Activated CD4-positive, alpha-beta memory T cell treated with anti-CD3 and anti-CD28 coated beads, Interleukin-2, amount 10 ng/mL, durations not matched to agents 7 days and 5 days (primary cell): ENCODE data around the gene OR52E1. TPM values are rescaled to one million over a fixed set of nuclear protein-coding genes. Genes with fewer than 3 reads are reported as not detected.
"Not testable (repeated sequence)": the region's sequence is repeated elsewhere in the genome, so short reads cannot be mapped to it uniquely, and the experiment has no call there.

Source experiments
- CTCF ChIA-PET: fragments of 350-600 bp; sonication (Branson Sonifier 250); formaldehyde crosslinking; loops from one replicate; lab custom pipeline; 2021; ENCODE audit warnings: antibody characterized with exemption, inconsistent platforms; lab: Charles Lee
- POLR2A ChIA-PET: fragments of 350-600 bp; sonication (Branson Sonifier 250); formaldehyde crosslinking; loops from one replicate; lab custom pipeline; 2021; ENCODE audit warnings: antibody characterized with exemption; lab: Charles Lee
- DNase-seq: peaks from one replicate; pipeline ENCODE4 v3.0.0-alpha.2; 2020
- H3K27ac Mint-ChIP-seq: one replicate; pipeline ENCODE4 v1.8.0; 2021; ENCODE audit warnings: mild to moderate bottlenecking, mixed read lengths
- H3K27me3 Mint-ChIP-seq: one replicate; pipeline ENCODE4 v1.8.0; 2021; ENCODE audit warnings: mixed read lengths
- H3K36me3 Mint-ChIP-seq: one replicate; pipeline ENCODE4 v1.8.0; 2021; ENCODE audit warnings: low read depth, mixed read lengths
- H3K4me1 Mint-ChIP-seq: one replicate; pipeline ENCODE4 v1.8.0; 2021; ENCODE audit warnings: mixed read lengths
- H3K4me3 Mint-ChIP-seq: one replicate; pipeline ENCODE4 v1.8.0; 2021; ENCODE audit warnings: mild to moderate bottlenecking, mixed read lengths
- H3K9me3 Mint-ChIP-seq: one replicate; pipeline ENCODE4 v1.8.0; 2021; ENCODE audit warnings: mixed read lengths
- total RNA-seq, 2 experiments: library from RNA; stranded (reverse); gene quantifications; one replicate each; pipeline ENCODE4 v1.2.3, GENCODE V29; 2021

The OR52E1 gene
- total RNA-seq, result not detected

DNA sequence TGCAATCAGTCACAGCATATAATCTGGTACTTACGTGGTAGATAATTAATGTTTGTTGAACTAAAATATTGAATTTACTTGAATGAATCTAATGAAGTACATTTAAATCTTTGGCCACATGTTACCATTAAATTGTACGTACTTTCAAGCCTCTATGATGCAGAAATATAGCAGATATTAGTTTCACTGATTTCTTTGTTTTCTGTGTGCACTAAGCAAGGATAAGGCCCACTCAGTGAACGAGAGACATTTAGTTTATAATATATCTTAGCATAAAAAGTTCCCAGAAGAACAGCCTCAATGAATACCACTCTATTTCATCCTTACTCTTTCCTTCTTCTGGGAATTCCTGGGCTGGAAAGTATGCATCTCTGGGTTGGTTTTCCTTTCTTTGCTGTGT lies at the start of gene OR52E1:
OR52E1 (plus strand) TSS at position 301 of the 400 bp plus-strand sequence.
- no peaks in the 10 kb centered on the region for H3K36me3 Mint-ChIP-seq
- H3K4me3 Mint-ChIP-seq, result no peak within 1 kb of the TSS
- no peak within 1 kb of the TSS for H3K27ac Mint-ChIP-seq
- ChIA-PET CTCF (no interaction called here), POLR2A (no interaction called here)
- no peaks in the 10 kb centered on the region for H3K9me3 Mint-ChIP-seq
- no peaks in the 10 kb centered on the region for H3K27me3 Mint-ChIP-seq
- H3K4me1 Mint-ChIP-seq, result no peaks in the 10 kb centered on the region
- DNase-seq, result no peak

DNA sequence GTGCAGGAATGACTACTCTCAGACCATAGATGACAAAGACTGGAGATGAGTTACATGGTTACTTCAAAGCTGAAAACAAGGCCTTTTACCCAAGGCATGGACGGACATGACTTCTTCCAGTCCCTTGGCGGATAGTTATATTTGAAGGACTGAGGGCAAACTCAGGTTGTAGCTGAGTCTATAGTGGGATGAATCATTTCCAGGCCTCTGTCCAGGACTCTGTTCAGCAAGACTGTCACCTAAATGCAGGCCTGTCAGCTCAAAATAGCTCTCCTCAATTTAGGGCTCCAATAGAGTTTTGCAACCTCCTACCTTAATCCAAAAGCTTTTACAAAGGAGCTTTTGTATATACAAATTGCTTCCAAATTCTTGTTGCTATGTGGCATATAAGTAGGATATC lies 47.4 kb upstream of the OR52E1 start:
- Mint-ChIP-seq H3K36me3 (no peaks in the 10 kb centered on the region), H3K4me1 (no peaks in the 10 kb centered on the region), H3K9me3 (peaks cover 8% of the 10 kb centered on the region), H3K27me3 (no peaks in the 10 kb centered on the region), H3K4me3 (no peak overlapping the region), H3K27ac (no peak overlapping the region)
- DNase-seq, result no peak
- POLR2A ChIA-PET, result no interaction called here
- CTCF ChIA-PET, result no interaction called here

DNA sequence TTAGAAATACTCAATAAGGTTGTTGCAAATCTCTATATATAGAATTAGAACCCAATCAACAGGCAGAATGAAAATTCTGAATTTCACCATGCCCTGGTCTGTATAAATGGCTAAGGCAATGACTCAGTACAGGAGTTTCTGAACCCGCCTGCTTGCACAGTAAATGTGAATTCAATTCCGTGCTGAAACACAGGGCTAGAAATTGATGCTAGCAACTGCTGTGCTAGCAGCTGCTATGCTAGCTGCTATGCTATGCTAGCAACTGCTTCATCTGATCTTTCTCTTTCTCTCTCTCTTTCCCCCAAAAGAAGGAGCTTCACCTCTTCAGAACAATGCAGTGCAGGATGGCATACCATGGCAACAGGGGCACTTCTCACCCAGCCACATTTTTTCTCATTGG lies 32.7 kb upstream of the OR52E1 start:
- no peaks in the 10 kb centered on the region for H3K4me1 Mint-ChIP-seq
- CTCF ChIA-PET, result no interaction called here
- H3K36me3 Mint-ChIP-seq, result no peaks in the 10 kb centered on the region
- no peak overlapping the region for H3K4me3 Mint-ChIP-seq
- POLR2A ChIA-PET, result no interaction called here
- H3K27me3 Mint-ChIP-seq, result no peaks in the 10 kb centered on the region
- DNase-seq, result no peak
- H3K27ac Mint-ChIP-seq, result no peak overlapping the region
- no peaks in the 10 kb centered on the region for H3K9me3 Mint-ChIP-seq

DNA sequence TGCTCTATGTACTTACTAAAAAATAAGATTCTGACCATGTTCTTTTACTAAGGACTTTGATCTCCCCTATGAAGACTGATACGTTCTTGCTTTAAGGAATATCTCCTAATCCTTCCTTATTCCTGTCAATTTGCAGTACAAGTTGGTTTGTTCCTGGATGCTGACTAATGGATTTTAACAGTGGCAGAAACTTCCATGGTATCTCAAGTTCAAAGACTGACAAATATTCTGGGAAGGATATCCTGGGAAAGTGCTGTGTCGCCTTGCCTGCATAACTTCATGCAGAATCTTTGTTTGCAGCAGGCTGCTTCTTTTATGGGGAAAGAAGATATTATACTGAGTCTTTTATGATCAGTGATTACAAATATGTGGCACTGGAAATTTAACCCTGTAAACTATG lies 31.4 kb upstream of the OR52E1 start:
- Mint-ChIP-seq H3K36me3 (no peaks in the 10 kb centered on the region), H3K4me1 (no peaks in the 10 kb centered on the region), H3K27me3 (no peaks in the 10 kb centered on the region), H3K27ac (no peak overlapping the region), H3K9me3 (peaks cover 2% of the 10 kb centered on the region), H3K4me3 (no peak overlapping the region)
- POLR2A ChIA-PET, result no interaction called here
- CTCF ChIA-PET, result no interaction called here
- no peak for DNase-seq

DNA sequence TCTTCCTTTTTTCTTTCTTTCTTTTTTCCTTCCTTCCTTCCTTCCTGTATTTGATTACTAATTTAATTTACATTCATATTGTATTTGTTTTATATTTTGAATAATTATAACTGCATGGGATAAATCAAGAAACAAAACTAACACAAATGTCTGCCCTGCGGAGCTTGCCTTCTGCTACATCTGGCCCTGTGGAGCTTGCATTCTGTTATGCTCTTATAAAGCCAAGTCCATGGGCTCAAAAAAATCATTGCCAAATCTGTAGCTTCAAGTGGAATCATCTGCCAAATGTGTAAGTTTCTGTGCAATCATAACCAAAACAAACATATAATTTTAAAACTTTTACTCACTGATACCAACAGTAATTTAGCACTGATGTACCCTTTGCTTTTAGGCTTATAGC lies 31.0 kb upstream of the OR52E1 start:
- CTCF ChIA-PET, result no interaction called here
- Mint-ChIP-seq H3K9me3 (peaks cover 2% of the 10 kb centered on the region), H3K36me3 (no peaks in the 10 kb centered on the region), H3K27ac (no peak overlapping the region), H3K27me3 (no peaks in the 10 kb centered on the region), H3K4me3 (no peak overlapping the region), H3K4me1 (no peaks in the 10 kb centered on the region)
- POLR2A ChIA-PET, result no interaction called here
- DNase-seq, result no peak

DNA sequence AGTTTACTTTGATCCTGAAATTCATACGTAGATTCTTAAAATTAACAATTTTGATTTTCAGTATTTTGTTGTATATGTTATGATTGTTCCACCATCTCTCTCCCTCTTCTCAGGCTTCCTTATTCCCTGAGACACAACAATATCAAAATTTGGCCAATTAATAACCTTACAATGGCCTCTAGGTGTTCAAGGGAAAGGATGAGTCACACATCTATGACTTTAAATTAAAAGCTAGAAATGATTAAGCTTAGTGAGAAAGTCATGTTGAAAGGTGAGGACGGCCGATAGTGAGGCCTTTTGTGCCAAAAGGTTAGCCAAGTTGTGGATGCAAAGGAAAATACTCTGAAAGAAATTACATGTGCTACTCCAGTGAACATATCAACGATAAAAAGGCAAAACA lies 28.5 kb upstream of the OR52E1 start:
- H3K4me1 Mint-ChIP-seq, result no peaks in the 10 kb centered on the region
- peaks cover 2% of the 10 kb centered on the region for H3K9me3 Mint-ChIP-seq
- DNase-seq, result no peak
- H3K27ac Mint-ChIP-seq, result no peak overlapping the region
- H3K36me3 Mint-ChIP-seq, result no peaks in the 10 kb centered on the region
- H3K4me3 Mint-ChIP-seq, result no peak overlapping the region
- no peaks in the 10 kb centered on the region for H3K27me3 Mint-ChIP-seq
- POLR2A ChIA-PET, result no interaction called here
- CTCF ChIA-PET, result no interaction called here

DNA sequence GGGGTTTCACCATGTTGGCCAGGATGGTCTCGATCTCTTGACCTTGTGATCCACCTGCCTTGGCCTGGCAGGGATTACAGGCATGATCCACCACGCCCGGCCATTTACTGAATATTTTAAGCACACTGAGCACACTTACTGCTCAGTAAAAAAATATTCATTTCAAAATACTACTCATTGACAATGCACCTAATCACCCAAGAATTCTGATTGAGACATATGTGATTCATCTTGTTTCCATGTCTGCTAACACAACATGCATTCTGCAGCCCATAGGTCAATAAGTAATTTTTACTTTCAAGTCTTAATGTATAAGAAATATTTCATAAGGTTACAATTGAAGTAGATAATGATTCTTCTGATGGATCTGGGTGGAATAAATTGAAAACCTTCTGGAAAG lies 27.3 kb upstream of the OR52E1 start:
- peaks cover 2% of the 10 kb centered on the region for H3K9me3 Mint-ChIP-seq
- no peak for DNase-seq
- H3K27ac Mint-ChIP-seq, result no peak overlapping the region
- ChIA-PET CTCF (no interaction called here), POLR2A (no interaction called here)
- no peak overlapping the region for H3K4me3 Mint-ChIP-seq
- H3K36me3 Mint-ChIP-seq, result no peaks in the 10 kb centered on the region
- H3K4me1 Mint-ChIP-seq, result no peaks in the 10 kb centered on the region
- H3K27me3 Mint-ChIP-seq, result no peaks in the 10 kb centered on the region

DNA sequence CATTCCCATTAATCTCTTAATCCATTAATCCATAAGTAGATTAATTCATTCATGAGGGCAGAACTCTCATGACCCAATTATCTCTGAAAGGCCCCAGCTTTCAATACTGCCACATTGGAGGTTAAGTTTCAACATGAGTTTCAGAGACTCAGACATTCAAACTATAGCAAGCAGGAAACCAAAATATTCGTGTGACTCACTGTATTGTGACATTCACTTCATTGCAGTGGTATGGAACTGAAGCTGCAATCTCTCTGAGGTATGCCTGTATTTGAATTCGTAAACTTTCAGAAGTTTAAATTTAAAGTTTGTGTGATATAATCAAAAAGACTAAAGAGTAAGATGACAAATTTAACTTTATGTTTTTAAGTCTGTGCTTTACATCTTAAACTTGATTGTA lies 26.0 kb upstream of the OR52E1 start:
- H3K9me3 Mint-ChIP-seq, result peaks cover 2% of the 10 kb centered on the region
- ChIA-PET POLR2A (no interaction called here), CTCF (no interaction called here)
- DNase-seq, result no peak
- no peaks in the 10 kb centered on the region for H3K27me3 Mint-ChIP-seq
- H3K4me1 Mint-ChIP-seq, result no peaks in the 10 kb centered on the region
- H3K36me3 Mint-ChIP-seq, result no peaks in the 10 kb centered on the region
- H3K27ac Mint-ChIP-seq, result no peak overlapping the region
- H3K4me3 Mint-ChIP-seq, result no peak overlapping the region

DNA sequence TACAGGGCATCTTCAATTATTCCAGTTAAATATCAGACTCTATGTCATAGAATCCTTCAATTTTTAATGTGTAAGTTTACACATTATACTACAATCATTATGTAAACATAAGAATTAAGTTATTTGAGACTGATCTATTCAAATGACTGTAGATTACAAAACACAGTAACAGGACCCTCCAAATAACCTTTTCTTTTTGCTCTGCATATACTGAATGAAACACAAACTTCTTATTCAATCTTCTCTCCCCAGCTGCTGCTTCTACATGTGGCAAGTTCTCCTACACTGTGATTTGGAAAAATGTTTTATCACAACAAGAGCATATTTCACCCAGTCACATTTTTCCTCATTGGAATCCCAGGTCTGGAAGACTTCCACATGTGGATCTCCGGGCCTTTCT lies 23.1 kb upstream of the OR52E1 start, which contains the start of gene OR52J3:
OR52J3 (plus strand) TSS at position 301 of the 400 bp plus-strand sequence; CDS start at position 301, 0 bp downstream.
- Mint-ChIP-seq H3K9me3 (peaks cover 2% of the 10 kb centered on the region), H3K4me3 (no peak within 1 kb of the TSS), H3K4me1 (no peaks in the 10 kb centered on the region), H3K36me3 (no peaks in the 10 kb centered on the region), H3K27me3 (no peaks in the 10 kb centered on the region), H3K27ac (no peak within 1 kb of the TSS)
- CTCF ChIA-PET, result no interaction called here
- POLR2A ChIA-PET, result no interaction called here
- no peak for DNase-seq

DNA sequence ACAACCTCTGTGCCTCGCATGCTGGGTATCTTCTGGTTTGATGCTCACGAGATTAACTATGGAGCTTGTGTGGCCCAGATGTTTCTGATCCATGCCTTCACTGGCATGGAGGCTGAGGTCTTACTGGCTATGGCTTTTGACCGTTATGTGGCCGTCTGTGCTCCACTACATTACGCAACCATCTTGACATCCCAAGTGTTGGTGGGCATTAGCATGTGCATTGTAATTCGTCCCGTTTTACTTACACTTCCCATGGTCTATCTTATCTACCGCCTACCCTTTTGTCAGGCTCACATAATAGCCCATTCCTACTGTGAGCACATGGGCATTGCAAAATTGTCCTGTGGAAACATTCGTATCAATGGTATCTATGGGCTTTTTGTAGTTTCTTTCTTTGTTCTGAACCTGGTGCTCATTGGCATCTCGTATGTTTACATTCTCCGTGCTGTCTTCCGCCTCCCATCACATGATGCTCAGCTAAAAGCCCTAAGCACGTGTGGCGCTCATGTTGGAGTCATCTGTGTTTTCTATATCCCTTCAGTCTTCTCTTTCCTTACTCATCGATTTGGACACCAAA lies 22.5 kb upstream of the OR52E1 start:
- H3K4me1 Mint-ChIP-seq, result no peaks in the 10 kb centered on the region
- no peak overlapping the region for H3K27ac Mint-ChIP-seq
- DNase-seq, result no peak
- H3K9me3 Mint-ChIP-seq, result peaks cover 2% of the 10 kb centered on the region
- CTCF ChIA-PET, result no interaction called here
- no peak overlapping the region for H3K4me3 Mint-ChIP-seq
- POLR2A ChIA-PET, result no interaction called here
- no peaks in the 10 kb centered on the region for H3K27me3 Mint-ChIP-seq
- no peaks in the 10 kb centered on the region for H3K36me3 Mint-ChIP-seq

DNA sequence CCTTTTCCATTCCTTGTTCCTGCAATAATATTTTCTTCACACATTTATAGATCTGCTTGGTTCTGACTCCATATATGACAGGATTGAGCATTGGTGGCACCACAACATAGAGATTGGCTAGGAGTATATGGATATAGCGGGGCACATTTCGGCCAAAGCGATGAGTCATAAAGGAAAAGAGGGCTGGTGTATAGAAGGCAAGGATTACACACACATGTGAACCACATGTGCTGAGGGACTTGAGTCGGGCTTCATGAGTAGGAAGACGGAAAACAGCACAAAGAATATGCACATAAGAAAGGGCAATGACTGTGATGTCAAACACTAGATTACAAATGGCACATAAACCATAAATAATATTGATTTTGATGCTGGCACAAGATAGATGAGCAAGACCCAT lies 10.7 kb upstream of the OR52E1 start:
- CTCF ChIA-PET, H3K4me3 Mint-ChIP-seq, DNase-seq, H3K27ac Mint-ChIP-seq, H3K4me1 Mint-ChIP-seq, H3K27me3 Mint-ChIP-seq, H3K36me3 Mint-ChIP-seq, POLR2A ChIA-PET, H3K9me3 Mint-ChIP-seq: not testable (repeated sequence)

DNA sequence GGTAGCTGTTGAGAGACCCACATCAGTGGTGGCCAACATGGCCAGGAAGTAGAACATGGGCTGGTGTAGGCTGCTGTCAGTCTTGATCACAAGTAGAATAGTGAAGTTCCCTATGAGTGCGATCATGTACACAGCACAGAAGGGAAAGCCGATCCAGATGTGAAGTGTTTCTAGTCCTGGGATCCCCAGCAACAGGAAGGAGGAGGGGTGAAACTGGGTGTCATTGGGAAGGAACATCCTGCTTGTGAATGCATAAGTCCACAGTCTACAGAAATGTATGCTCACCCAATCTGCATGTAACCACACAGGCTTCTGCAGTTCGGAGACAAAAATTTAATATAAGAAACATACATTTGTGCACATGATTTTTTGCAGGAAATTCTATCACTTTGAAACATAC lies 10.0 kb upstream of the OR52E1 start, which contains the start of gene OR52E2:
OR52E2 (minus strand) TSS at position 237 of the 400 bp plus-strand sequence; CDS start at position 237, 0 bp downstream.
- CTCF ChIA-PET, result no interaction called here
- Mint-ChIP-seq H3K27ac (no peak within 1 kb of the TSS), H3K27me3 (peaks cover 2% of the 10 kb centered on the region), H3K36me3 (no peaks in the 10 kb centered on the region), H3K9me3 (peaks cover 2% of the 10 kb centered on the region), H3K4me3 (no peak within 1 kb of the TSS), H3K4me1 (no peaks in the 10 kb centered on the region)
- POLR2A ChIA-PET, result no interaction called here
- no peak for DNase-seq

DNA sequence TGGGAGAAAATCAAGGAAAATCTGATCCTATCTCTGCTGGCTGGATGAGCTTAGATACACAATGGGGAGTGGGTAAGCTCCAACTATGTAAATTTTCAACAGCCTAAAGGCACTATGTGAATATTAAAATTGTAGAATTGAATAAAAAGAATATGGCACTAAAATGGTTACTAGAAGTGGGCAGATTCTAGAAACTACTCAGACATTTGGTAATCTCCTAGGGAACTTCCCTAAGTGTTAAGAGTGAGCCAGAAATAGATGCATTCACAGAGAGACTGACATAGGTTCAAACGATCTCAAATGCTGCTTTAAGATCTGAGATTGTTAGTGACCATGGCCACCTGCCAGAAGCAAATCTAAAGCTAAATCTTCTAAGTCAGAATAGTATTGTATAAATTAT lies 4.3 kb upstream of the OR52E1 start:
- H3K9me3 Mint-ChIP-seq, result no peaks in the 10 kb centered on the region
- no peak overlapping the region for H3K4me3 Mint-ChIP-seq
- no peaks in the 10 kb centered on the region for H3K27me3 Mint-ChIP-seq
- ChIA-PET POLR2A (no interaction called here), CTCF (no interaction called here)
- no peak for DNase-seq
- H3K4me1 Mint-ChIP-seq, result no peaks in the 10 kb centered on the region
- H3K27ac Mint-ChIP-seq, result no peak overlapping the region
- H3K36me3 Mint-ChIP-seq, result no peaks in the 10 kb centered on the region

DNA sequence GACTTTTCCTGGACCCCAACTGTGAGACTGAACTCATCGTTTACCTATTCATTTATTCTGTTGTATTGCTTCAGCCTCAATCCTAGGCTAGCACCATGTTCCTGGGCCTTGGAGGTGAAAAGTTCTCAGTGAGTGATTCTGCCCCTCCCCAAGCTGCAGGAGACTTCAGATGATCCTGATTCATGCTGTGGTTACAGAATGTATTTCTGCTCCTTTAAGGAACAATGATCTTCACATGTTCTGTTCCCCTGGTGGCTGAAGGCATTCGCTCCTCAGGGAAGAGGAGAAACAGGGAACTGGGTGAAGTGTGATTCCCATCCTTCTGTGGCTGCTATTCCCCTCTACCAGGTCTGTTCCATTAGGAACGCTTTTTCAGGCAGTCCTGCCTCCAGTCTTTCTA lies 2.4 kb downstream of the OR52E1 start:
- no peak overlapping the region for H3K27ac Mint-ChIP-seq
- H3K4me1 Mint-ChIP-seq, result no peaks in the 10 kb centered on the region
- no peak overlapping the region for H3K4me3 Mint-ChIP-seq
- DNase-seq, result no peak
- ChIA-PET CTCF (no interaction called here), POLR2A (no interaction called here)
- no peaks in the 10 kb centered on the region for H3K27me3 Mint-ChIP-seq
- no peaks in the 10 kb centered on the region for H3K36me3 Mint-ChIP-seq
- H3K9me3 Mint-ChIP-seq, result no peaks in the 10 kb centered on the region
